ENCODE data around the gene ADSL.

Gene ADSL

GRCh38 chr22:40414311-40414710 is 68.0 kb downstream of the ADSL start:
- H3K4me3 ChIP-seq (replicated peaks in 1 of 2; ENCODE audit: low read depth in 2 of 2, low read length in 2 of 2): no peak overlapping the region
- TF ChIP-seq, protein P1, sequence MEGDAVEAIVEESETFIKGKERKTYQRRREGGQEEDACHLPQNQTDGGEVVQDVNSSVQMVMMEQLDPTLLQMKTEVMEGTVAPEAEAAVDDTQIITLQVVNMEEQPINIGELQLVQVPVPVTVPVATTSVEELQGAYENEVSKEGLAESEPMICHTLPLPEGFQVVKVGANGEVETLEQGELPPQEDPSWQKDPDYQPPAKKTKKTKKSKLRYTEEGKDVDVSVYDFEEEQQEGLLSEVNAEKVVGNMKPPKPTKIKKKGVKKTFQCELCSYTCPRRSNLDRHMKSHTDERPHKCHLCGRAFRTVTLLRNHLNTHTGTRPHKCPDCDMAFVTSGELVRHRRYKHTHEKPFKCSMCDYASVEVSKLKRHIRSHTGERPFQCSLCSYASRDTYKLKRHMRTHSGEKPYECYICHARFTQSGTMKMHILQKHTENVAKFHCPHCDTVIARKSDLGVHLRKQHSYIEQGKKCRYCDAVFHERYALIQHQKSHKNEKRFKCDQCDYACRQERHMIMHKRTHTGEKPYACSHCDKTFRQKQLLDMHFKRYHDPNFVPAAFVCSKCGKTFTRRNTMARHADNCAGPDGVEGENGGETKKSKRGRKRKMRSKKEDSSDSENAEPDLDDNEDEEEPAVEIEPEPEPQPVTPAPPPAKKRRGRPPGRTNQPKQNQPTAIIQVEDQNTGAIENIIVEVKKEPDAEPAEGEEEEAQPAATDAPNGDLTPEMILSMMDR (IDR thresholded peaks at IDR 0.05; ENCODE audit: low read depth, low read length): no peak
- DNase-seq (ENCODE audit: low read depth in 2 of 2): peak in 1 of 2 donors; percentile 29

GRCh38 chr22:40414838-40415505 is 68.7 kb downstream of the ADSL start:
- DNase-seq (ENCODE audit: low read depth in 2 of 2): no peak
- no peak overlapping the region for H3K4me3 ChIP-seq (replicated peaks in 1 of 2; ENCODE audit: low read depth in 2 of 2, low read length in 2 of 2)
- TF ChIP-seq, protein P1 (IDR thresholded peaks at IDR 0.05; ENCODE audit: low read depth, low read length): no peak

- H3K4me3 ChIP-seq (replicated peaks in 1 of 2; ENCODE audit: low read depth in 2 of 2, low read length in 2 of 2): no peak overlapping the region
- TF ChIP-seq, protein P1 (IDR thresholded peaks at IDR 0.05; ENCODE audit: low read depth, low read length): no peak
Measured at GRCh38 chr22:40415531-40416266, 69.4 kb downstream of the ADSL start.

GRCh38 chr22:40416267-40416570 is 69.9 kb downstream of the ADSL start:
- DNase-seq (ENCODE audit: low read depth in 2 of 2): no peak
- TF ChIP-seq, protein P1 (IDR thresholded peaks at IDR 0.05; ENCODE audit: low read depth, low read length): no peak
- no peak overlapping the region for H3K4me3 ChIP-seq (replicated peaks in 1 of 2; ENCODE audit: low read depth in 2 of 2, low read length in 2 of 2)

More at GRCh38 chr22:40415531-40416266, 69.4 kb downstream of the ADSL start:
- DNase-seq (ENCODE audit: low read depth in 2 of 2): peak in 1 of 2 donors; percentile 49

DNA sequence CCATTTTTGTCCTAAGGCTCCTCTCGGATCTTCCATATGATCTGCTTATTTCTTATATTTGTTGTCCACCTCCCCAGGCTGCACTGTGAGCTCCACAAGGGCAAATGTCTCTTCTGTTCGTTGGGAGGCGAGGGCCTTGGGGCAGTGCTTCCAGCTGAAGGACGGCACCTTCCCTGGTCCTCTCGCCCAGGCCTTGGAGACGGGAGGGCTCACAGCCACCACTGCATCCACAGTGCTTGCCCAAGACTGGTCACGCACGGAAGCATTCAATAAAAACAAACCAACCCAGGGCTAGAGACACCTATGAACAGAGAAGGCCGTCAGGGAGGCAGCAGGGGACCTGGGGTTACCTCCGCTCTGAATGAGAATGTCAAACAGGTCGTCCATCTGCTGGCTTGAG is 70.3 kb downstream of the ADSL start:
- no peak overlapping the region for H3K4me3 ChIP-seq (replicated peaks in 1 of 2; ENCODE audit: low read depth in 2 of 2, low read length in 2 of 2)
- DNase-seq (ENCODE audit: low read depth in 2 of 2): no peak
- TF ChIP-seq, protein P1 (IDR thresholded peaks at IDR 0.05; ENCODE audit: low read depth, low read length): no peak

DNA sequence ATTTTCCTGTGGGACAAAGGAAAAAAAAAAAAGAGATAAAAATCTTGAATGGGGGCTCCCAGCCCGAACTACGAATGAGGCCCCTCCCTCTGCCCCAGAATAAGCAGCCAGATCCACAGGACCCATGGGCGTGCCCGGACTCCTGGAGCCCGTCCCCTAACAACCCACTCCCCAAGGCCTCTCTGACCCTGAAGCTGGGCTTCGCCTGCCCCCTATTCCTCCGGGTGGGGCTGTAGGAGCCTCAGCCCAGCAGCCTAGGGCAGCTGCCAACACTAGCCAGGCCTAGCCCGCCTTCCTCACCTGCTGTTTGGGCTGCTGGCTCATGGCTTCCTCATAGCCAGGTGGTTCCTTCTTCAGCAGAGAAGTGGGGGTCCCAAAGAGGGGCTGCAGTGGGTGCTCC is 70.7 kb downstream of the ADSL start:
- DNase-seq (ENCODE audit: low read depth in 2 of 2): no peak
- no peak overlapping the region for H3K4me3 ChIP-seq (replicated peaks in 1 of 2; ENCODE audit: low read depth in 2 of 2, low read length in 2 of 2)
- TF ChIP-seq, protein P1 (IDR thresholded peaks at IDR 0.05; ENCODE audit: low read depth, low read length): no peak
